K562 (cell line): ENCODE measurements around the gene PRKAA2. TPM values are rescaled to one million over a fixed set of nuclear protein-coding genes. Genes with fewer than 3 reads are reported as not detected.

Experiments used
- ATAC-seq: fragments of 200-7000 bp; cut with Tn5 transposase; 3 replicates; pipeline ENCODE4 v1.9.1; 2020; ENCODE audit warnings: moderate library complexity
- BruUV-seq: library from RNA; stranded (reverse); fragments of 400-500 nt; replicated peaks from 2 replicates; lab custom pipeline; 2021; lab: Mats Ljungman, UMichigan
- CTCF ChIA-PET: fragments of 300-600 bp; formaldehyde crosslinking; extraction: SDS; loops from one replicate; lab custom pipeline; 2021; ENCODE audit warnings: low intra/inter-chr PET ratio; lab: Yijun Ruan, JAX
- POLR2A ChIA-PET: fragments of 300-600, 350-650 bp; sonication (Branson Sonifier 250); formaldehyde crosslinking; extraction: SDS; loops from one replicate; lab custom pipeline; 2021; ENCODE audit warnings: antibody characterized with exemption, inconsistent platforms; lab: Yijun Ruan, JAX
- DNase-seq, 4 experiments: peaks; one replicate each; pipeline versions ENCODE4 v3.0.0 to v3.0.0-alpha.2; 2011 to 2018; ENCODE audit warnings: low spot score in 3 of 4, mixed read lengths in 3 of 4; ENCODE audit errors: extremely low read depth in 1 of 4
- FAIRE-seq: peaks from 2 replicates; lab custom pipeline; 2011; peaks lifted over from hg19 to GRCh38; lab: Jason Lieb, UNC
- H2AFZ ChIP-seq: 2 replicates; pipeline ENCODE4 v1.6.0; 2011; ENCODE audit warnings: low read depth, low read length, control low read depth, inconsistent platforms
- H3K27ac ChIP-seq: fragments of 200-600 bp; 3 replicates; pipeline ENCODE4 v1.8.0; 2011; ENCODE audit warnings: low read depth, mild to moderate bottlenecking, control low read depth, inconsistent platforms, low read length, moderate library complexity, mixed read lengths; ENCODE audit errors: extremely low read depth
- H3K27me3 ChIP-seq, 2 experiments: fragments of 300-600 bp in 1 of 2; 2 replicates in 1 of 2; 3 replicates in 1 of 2; pipeline versions ENCODE4 v1.6.0 to v1.8.0; 2011; ENCODE audit warnings: inconsistent platforms in 2 of 2, low read length in 2 of 2, mild to moderate bottlenecking in 1 of 2, mixed read lengths in 1 of 2, moderate library complexity in 1 of 2; ENCODE audit not compliant: control insufficient read depth in 2 of 2, insufficient read depth in 2 of 2
- H3K36me3 ChIP-seq: fragments of 300-600 bp; 3 replicates; pipeline ENCODE4 v1.8.0; 2011; ENCODE audit warnings: mild to moderate bottlenecking, low read length, inconsistent platforms; ENCODE audit not compliant: control insufficient read depth, insufficient read depth
- H3K4me1 ChIP-seq, 2 experiments: fragments of 200-600 bp in 1 of 2; replicated peaks in 1 of 2; 2 replicates in 1 of 2; 3 replicates in 1 of 2; pipeline versions ENCODE4 v1.5.1 to v1.8.0; 2011; ENCODE audit warnings: inconsistent platforms in 2 of 2, low read length in 2 of 2, mild to moderate bottlenecking in 1 of 2, mixed read lengths in 1 of 2, moderate library complexity in 1 of 2; ENCODE audit not compliant: control insufficient read depth in 2 of 2, insufficient read depth in 2 of 2
- H3K4me2 ChIP-seq: 2 replicates; pipeline ENCODE4 v1.6.1; 2011; ENCODE audit warnings: low read length, control low read depth, inconsistent platforms, mixed read lengths; ENCODE audit not compliant: insufficient read depth
- H3K4me3 ChIP-seq: fragments of 200-600 bp; sonication (generic), shearing (Covaris generic); 2 replicates; pipeline ENCODE4 v1.5.1; 2016; ENCODE audit warnings: control low read depth, inconsistent platforms
- H3K79me2 ChIP-seq: fragments of 200-600 bp; 3 replicates; pipeline ENCODE4 v1.8.0; 2011; ENCODE audit warnings: low read length, inconsistent platforms; ENCODE audit not compliant: control insufficient read depth, insufficient read depth
- H3K9ac ChIP-seq, 2 experiments: 2 replicates each; pipeline versions ENCODE4 v1.6.0 to v1.6.1; 2011; ENCODE audit warnings: low read depth in 2 of 2, low read length in 2 of 2, control low read depth in 1 of 2, inconsistent platforms in 1 of 2, mild to moderate bottlenecking in 1 of 2, mixed read lengths in 1 of 2; ENCODE audit not compliant: insufficient read depth in 1 of 2
- H3K9me1 ChIP-seq: one replicate; pipeline ENCODE4 v1.6.0; 2011; ENCODE audit warnings: inconsistent platforms, mild to moderate bottlenecking, low read length, moderate library complexity; ENCODE audit not compliant: control insufficient read depth, insufficient read depth
- H3K9me3 ChIP-seq: replicated peaks from 2 replicates; pipeline ENCODE4 v1.5.1; 2011; ENCODE audit warnings: low read depth, low read length, inconsistent platforms; ENCODE audit not compliant: control insufficient read depth, insufficient read depth
- H4K20me1 ChIP-seq: replicated peaks from 2 replicates; pipeline ENCODE4 v1.6.1; 2011; ENCODE audit warnings: low read length, inconsistent platforms, mixed read lengths; ENCODE audit not compliant: control insufficient read depth, insufficient read depth
- CEBPB ChIP-seq: fragments of 450-650 bp; IDR thresholded peaks from 2 replicates; pipeline ENCODE4 v1.6.1; 2016; ENCODE audit warnings: missing genetic modification characterization, missing compliant biosample characterization
- CHD4 ChIP-seq: fragments of 200-600 bp; sonication (generic); IDR thresholded peaks from 3 replicates; pipeline ENCODE4 v1.6.1; 2012; ENCODE audit warnings: low read depth, mild to moderate bottlenecking, mixed read lengths, low read length, inconsistent platforms; ENCODE audit not compliant: insufficient read depth, insufficient replicate concordance, poor library complexity, severe bottlenecking
- ETV6 ChIP-seq, 3 experiments: fragments of 150-350 bp in 1 of 3; sonication (generic) in 1 of 3; formaldehyde crosslinking in 1 of 3; IDR thresholded peaks; 2 replicates each; pipeline versions ENCODE4 v1.6.1 to v1.8.0; 2014 to 2022; ENCODE audit warnings: borderline replicate concordance in 2 of 3, low read depth in 2 of 3, antibody characterized with exemption in 1 of 3, low read length in 1 of 3, mild to moderate bottlenecking in 1 of 3, missing genetic modification reagents in 1 of 3
- ZMIZ1 ChIP-seq, 2 experiments: fragments of 150-350 bp in 1 of 2; IDR thresholded peaks; 2 replicates each; pipeline ENCODE4 v1.6.1; 2012 to 2016; ENCODE audit warnings: low read depth in 2 of 2, low read length in 2 of 2, mild to moderate bottlenecking in 1 of 2, moderate library complexity in 1 of 2
- whole genome bisulfite sequencing: fragments of 100-300 bp; shearing (Covaris generic); methylation state at CpG from one replicate; pipeline ENCODE4 v1.1.6; 2016; ENCODE audit warnings: low coverage, mixed read lengths; ENCODE audit not compliant: insufficient coverage; ENCODE audit errors: missing lambda C conversion rate; 5-methylcytosine and 5-hydroxymethylcytosine counted together
- in situ Hi-C: fragments of 300-500 bp; cut with MboI; formaldehyde crosslinking; loops from 4 replicates; pipeline ENCODE4 v1.15.0; 2018; ENCODE audit warnings: inconsistent platforms, mixed read lengths
- intact Hi-C: fragments of 100-400 bp; cut with micrococcal nuclease; formaldehyde crosslinking; loops from 2 replicates; pipeline ENCODE4 v1.14.2; 2022
- polyA plus RNA-seq, 8 experiments: library from polyadenylated mRNA; depleted of rRNA in 4 of 8; stranded (reverse) in 5 of 8; unstranded in 3 of 8; fragments of >200 nt; fragmentation: Nextera tagmentation in 2 of 8; fragmentation: Illumina TruSeq in 1 of 8; extraction: Ambion mirVana in 2 of 8; extraction: Trizol in 1 of 8; gene quantifications; 2 replicates each; pipeline versions ENCODE4 v1.2.1 to v1.2.3, GENCODE V29; 2011 to 2014; ENCODE audit warnings: inconsistent platforms in 1 of 8, missing spikeins in 1 of 8
- total RNA-seq, 7 experiments: library from RNA; depleted of rRNA in 6 of 7; stranded (reverse); fragments of >200 nt in 6 of 7; fragmentation: Illumina TruSeq in 2 of 7; extraction: Trizol in 2 of 7; gene quantifications; 2 replicates each; pipeline versions ENCODE4 v1.2.1 to v1.2.3, GENCODE V29; 2011 to 2021; ENCODE audit warnings: low replicate concordance in 1 of 7

The PRKAA2 gene
- total and polyA plus RNA-seq, 9 of the 15 experiments (the other 6 are each of a cell fraction or from before 2014, with no cell fraction given), result 0.01 TPM; not detected in 8

- Histone ChIP-seq H3K27me3 (no peaks in the 10 kb centered on the region), H3K9ac (no peak overlapping the region), H3K27ac (no peak overlapping the region), H3K4me1 (no peaks in the 10 kb centered on the region), H3K79me2 (no peaks in the 10 kb centered on the region), H3K9me1 (no peaks in the 10 kb centered on the region)
- WGBS, result 0% methylated on average over 1 of the region's 1 CpG
- POLR2A ChIA-PET, result no interaction called here
- ATAC-seq, result no peak
- TF ChIP-seq ZMIZ1 (IDR thresholded peaks at IDR 0.05; ENCODE audit: low read depth in 2 of 2, low read length in 2 of 2), result no peak
- no peak for TF ChIP-seq CHD4
- TF ChIP-seq CEBPB (tag), result no peak
- no peak for TF ChIP-seq ETV6 (IDR thresholded peaks at IDR 0.05; ENCODE audit: borderline replicate concordance in 1 of 2, low read depth in 2 of 2, low read length in 1 of 2)
- no peak for TF ChIP-seq ETV6 (CRISPR knock-in tag; IDR thresholded peaks at IDR 0.05; ENCODE audit: borderline replicate concordance)
- TF ChIP-seq, all 486 proteins: peak for 0
- no peaks in the 10 kb centered on the region for H4K20me1 ChIP-seq
- in situ Hi-C loops (no loop called here), intact Hi-C loops (no loop called here)
- H3K36me3 ChIP-seq, result no peaks in the 10 kb centered on the region
- H3K4me3 ChIP-seq, result no peak overlapping the region
- H3K9me3 ChIP-seq, result no peaks in the 10 kb centered on the region
- DNase-seq (no peak), FAIRE-seq (no peak)
- no TSS peak for BruUV-seq
- H3K4me2 ChIP-seq, result no peak overlapping the region
- CTCF ChIA-PET, result no interaction called here
- no peak overlapping the region for H2AFZ ChIP-seq
Observed at GRCh38 chr1:56655991-56656613, 11.0 kb downstream of the PRKAA2 start.
